Activated CD4-positive, alpha-beta T cell treated with anti-CD3 and anti-CD28 coated beads, Interleukin-10, Interleukin-2, amounts not matched to agents 100 ng/mL and 50 ng/mL, durations not matched to agents 16 hours and 8 hours (primary cell): ENCODE results near the gene RASGRF2.
A peak's percentile ranks its signal among the peaks of the same experiment; 100 is the strongest.
"Not testable (repeated sequence)": the region's sequence is repeated elsewhere in the genome, so short reads cannot be mapped to it uniquely, and the experiment has no call there.

ENCODE experiments used
- DNase-seq: peaks from one replicate; pipeline ENCODE4 v3.0.0-alpha.2; 2020

RASGRF2 gene

DNA sequence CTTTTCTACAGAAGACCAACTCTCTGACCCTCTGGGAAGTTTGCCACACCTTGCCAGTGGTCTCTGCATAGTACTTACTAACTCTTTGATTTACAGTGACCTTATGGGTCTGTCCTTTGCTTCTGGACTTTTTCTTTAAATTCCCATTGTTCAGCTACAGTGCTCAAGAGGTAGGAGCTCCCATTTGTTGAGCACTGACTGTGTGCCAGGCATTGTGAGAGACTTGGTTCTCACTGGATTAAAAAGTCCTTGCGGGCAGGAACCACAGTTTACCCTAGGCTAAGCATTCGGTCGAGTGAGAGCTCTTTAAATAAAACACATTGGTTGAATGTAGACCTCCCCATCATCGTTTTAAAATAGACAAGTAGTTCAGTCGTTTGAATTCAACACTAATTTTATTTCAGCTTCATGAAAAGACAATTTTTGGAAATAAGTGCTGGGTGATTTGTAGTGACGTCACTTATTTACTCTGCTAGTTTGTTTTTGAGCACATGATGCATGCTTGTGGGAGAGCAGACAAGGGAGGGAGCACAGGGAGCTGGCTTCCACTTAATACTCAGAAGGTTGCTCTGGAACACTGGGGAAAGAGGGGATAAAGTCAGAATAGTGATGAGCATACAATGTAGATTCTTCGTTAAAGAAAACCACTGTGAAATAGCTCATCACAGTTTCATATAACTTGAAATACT is 27.1 kb downstream of the RASGRF2 start:
- no peak for DNase-seq

DNA sequence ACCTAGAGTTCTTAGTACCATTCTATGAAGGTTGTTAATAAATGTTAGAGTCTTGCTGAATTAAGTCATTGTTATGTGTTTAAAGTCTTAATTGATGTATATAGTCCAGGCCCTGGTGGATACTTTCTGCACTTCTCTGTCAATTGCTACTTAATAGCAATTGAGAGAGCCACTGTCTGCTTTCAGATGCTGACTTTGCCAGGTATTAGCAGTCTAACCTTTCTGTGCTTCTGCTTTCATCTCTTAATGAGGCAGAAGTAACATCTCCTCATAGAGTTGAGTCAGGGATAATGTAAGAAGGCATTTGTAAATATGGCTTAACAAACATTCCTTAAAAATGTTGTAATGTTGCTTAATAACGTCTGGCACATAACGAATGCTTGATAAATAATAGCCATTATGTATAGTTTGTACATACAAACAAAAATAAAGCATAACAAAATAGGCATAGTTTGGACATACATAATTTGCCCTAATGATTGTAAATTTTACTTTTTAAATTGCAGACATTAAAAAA is 28.3 kb downstream of the RASGRF2 start:
- DNase-seq, result no peak

GRCh38 chr5:80989883-80990282 is 29.7 kb downstream of the RASGRF2 start:
- no peak for DNase-seq

DNA sequence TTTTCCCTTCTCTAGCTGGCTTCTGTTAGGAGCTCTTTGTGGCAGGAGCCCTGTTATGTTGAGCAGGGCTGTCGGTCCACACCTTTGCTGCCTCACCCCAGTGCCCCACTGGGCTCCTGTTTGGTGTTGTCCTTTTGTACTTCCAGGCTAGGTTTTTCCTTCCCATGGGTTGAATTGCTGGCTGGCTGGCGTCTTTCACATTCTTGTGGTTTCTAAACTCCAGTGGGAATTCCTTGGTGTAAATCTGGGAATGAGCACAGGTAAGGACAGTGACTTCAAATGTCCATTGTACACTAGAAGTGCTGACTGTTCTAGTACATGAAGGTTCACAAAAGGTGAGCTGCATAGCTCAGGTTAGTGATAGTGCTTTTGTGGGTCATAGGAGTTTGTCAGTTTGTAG is 30.4 kb downstream of the RASGRF2 start:
- DNase-seq, result no peak

- no peak for DNase-seq
These were observed 30.8 kb downstream of the RASGRF2 start for GRCh38 chr5:80990971-80991370.

DNA sequence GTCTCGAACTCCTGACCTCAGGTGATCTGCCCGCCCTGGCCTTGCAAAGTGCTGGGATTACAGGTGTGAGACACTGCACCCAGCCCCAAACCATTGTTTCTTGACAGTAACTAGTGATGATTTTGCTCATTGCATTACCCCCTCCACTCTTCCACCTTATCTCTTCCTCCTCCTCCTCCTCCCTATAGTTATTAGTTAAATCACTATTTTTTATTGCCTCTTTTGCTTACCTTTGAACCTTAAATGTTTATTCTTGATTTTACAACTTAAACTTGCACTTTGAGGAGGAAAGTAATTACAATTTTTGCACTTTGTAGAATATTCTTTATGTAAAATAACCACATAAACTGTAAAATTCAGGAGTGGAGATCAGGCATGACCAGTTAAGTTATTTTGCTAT is 35.7 kb downstream of the RASGRF2 start:
- DNase-seq, result no peak

GRCh38 chr5:80998590-80998979 is 38.4 kb downstream of the RASGRF2 start:
- DNase-seq, result no peak

DNA sequence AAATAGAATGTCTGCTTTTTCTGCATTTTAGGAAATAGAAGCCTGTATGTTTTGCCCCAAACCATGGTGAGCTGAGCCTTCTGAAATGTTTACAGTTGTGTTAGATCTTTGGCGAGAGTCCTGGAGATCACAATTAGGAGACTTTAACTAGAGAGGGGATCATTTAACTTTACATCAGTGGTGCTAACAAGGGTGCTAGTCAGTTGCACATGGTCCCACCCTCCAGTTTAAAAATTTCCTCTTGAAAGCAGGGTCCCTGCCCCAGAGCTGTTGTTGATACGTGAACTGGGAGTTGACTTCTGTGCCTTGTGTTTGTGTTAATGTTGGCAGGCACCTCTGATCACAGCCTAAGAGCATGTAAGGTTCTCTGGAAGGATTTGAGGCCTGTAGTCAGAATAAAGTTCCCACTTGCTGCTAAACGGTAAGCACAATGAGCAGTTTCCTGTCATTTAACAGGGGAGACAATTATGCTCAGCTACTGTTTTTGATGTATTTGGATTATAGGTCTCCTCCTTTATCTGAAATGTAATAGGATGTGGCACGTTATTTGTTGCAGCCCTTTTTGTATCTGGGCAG is 43.7 kb downstream of the RASGRF2 start:
- no peak for DNase-seq

DNA sequence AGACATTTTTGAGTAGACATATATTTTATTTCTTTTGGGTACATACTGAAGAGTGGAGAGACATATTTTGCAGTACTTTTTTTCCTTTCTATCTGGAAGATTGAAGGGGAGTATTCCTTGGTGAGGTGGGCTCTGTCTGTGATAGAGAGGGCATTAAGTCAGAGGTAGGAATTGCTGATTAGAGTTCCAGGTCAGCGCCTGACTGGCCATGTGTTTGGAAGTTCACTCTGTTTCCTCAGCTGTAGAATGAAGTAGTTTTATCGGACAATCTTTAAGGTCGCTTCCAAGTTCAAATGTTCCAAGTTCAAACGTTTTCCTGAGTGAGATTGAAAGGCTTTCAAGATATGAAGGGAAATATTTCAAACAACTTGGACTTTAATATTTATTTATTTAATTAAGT is 45.5 kb downstream of the RASGRF2 start:
- no peak for DNase-seq

DNA sequence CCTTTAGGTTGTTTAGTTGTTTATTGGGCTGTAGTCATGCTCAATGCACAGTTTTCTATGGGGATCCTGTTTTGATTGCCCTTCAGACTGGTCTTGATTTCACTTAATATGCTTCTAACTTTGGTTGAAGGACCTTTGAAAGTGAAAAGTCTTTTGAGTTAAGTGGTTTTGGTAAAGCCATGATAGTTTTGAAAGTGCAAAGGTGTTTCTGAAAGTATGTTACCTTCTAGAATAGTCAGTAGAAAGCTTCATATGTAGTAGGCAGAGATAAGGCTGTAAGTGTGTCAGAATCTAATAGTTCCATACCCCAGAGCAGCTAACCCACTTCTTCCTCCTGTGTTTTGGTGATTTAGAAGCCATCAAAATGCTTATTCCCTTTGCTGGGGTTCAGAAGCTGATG is 46.1 kb downstream of the RASGRF2 start:
- no peak for DNase-seq

DNA sequence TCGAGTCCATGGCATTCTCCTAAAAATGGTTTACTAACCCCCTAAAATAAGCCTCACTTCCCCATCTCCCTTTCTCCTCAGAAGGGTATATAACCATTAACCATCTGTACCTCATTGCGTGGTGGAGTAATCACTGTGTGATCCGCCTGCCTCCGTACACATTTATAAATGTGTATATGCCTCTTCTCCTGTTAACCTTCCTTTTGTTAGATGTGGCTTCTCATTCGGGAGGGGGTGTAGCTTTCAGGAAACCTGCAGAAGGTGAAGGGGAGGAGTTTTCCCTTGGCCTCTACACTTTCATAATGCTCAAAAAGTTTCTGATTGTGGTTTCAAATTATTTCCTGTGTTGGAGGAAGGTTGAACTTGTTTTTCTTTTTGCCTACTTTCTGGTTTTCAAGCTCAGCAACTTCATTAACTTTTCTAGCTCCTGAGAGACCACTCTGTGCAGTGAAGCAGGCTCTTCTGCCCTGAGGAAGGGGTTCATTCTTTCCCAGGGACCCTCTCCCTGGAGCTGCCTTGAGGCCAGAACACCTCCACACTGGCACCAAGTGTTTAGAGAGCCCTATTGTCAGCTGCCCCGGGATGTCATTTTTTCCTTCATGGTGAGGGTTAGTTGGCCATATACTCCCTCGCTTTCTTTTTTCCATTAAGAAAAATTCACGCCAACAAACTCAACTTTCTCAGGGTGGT is 46.9 kb downstream of the RASGRF2 start:
- peak; percentile 78 for DNase-seq

DNA sequence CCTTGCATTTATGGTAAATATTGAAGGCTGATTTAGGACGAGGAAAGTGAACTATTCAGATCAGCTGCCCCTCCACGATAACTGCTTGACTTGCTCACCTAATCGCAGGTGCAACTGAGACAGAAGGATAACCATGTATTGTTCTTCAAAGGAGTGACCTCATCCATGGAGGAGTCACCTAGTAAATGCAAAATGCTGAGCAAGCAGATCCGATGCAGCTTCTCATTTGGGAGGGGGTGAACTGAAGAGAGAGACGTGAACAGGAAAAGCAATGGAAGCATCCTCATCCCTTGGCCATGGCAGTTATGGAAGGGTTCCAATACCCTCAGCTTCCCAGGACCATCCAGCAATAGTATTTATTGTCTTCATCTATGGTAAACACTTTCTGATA is 47.5 kb downstream of the RASGRF2 start:
- peak; percentile 41 for DNase-seq

DNA sequence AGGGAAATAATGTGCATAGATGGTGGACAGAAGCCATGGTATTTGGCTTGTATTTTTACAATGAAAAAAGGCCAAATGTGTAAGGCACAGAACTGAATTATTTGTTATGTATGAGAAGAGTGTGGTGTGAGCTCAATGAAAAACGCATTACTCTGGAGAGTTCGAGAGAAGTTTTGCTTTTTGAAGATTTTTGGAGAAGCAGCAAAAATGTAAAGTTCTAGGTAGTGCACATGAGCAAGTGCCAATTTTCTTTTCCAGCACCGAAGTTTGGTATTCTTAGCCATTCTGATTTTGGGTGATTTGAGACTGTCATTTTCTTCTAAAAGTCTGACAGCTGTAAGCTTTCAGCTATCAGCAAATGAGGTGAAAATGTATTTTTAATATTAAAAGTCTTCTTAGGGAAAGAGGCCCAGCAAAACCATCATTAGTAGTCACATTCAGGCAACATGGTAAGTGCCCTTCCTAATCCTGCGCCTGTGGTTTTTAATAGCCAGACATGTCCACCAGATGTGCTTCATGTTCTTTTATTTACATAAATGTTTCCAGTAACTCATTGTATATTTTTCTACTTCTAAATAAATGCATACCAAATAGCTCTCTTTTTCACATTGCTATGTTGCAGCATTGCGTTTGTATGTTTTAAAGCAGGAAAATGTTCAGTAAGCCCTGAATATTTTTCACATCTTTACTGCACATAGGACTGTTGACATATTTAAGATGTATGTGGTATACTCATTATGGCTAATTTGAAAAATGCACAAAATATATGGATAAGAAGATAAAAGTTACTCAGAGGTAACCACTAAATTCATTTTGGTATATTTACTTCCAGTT is 50.4 kb downstream of the RASGRF2 start:
- no peak for DNase-seq

GRCh38 chr5:81014348-81014747 is 54.2 kb downstream of the RASGRF2 start:
- no peak for DNase-seq

DNA sequence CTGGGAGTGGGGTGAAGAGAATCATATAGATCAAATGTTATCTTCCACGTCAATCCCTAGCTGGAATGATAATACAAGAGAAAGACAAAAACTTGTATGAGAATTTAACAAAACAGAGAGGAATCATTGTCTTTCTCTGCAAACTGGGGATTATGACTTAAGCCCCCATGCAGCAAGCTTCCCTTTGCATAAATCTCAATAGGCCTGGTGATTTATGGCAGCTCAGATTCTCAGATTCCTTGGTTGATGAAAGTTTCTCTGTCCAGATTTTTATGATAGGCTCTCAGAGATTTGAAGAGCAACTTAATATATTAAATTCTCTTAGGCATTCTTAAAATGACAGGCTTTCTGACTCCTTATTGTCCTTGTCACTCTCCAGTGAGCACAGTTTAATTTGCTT is 56.0 kb downstream of the RASGRF2 start:
- DNase-seq, result no peak

DNA sequence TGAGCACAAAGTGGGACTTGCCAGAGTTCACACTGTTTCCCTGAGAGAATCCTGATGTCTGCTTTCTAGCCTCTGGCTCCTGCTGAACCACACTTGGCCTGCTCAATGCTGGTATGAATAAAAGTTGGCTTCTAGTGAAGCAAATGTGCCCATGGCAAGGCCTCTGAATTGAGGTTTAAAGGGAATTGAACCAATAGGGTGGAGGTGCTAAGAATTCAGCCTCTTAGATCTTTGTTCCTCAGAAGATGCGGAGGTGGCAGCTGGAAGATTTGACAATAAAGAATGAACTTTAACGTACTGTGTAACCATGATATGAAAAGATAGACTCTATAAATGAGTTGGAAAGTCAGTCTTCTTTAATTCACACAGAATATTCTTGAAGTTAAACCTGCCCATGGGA is 57.2 kb downstream of the RASGRF2 start:
- no peak for DNase-seq

GRCh38 chr5:81018608-81019007 is 58.4 kb downstream of the RASGRF2 start:
- DNase-seq, result not testable (repeated sequence)

GRCh38 chr5:81019748-81020147 is 59.6 kb downstream of the RASGRF2 start:
- no peak for DNase-seq

GRCh38 chr5:81020478-81021167 is 60.5 kb downstream of the RASGRF2 start:
- no peak for DNase-seq

- DNase-seq, result no peak
These were observed 61.3 kb downstream of the RASGRF2 start for GRCh38 chr5:81021486-81021885.

DNA sequence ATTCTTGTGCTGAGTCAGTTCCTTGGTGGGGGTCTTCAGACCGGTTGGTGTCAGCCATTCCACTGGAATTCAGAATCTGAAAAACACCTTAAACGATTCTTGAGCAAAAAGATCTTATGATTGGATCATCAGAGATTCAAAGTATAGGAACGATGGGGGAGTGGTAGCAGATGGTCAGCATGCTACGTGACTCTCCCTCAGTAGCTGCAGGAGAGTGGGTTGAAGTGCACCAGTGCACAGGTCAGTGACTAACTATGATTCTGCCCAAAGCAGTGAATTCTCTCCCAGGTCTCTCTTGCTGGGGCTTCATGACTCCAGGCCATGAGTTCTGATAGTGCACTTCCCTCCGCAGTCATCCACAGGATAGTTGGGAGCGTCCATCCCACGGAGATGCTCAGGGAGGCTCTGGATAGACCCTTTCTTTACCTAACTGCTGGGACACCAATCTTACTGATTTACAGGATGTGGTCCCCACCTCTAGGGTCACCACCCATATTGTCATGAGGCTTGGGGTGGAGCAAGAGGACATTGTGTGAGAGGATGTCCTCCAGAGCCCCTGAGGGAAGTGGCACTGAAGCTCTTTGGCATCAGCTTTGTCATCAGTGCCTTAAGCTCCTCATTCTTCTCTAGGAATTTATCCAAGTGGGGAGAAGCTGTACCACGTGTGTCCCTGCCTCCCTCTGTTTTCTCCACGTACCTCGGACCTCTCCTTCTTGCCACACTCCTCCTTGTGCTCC is 62.0 kb downstream of the RASGRF2 start:
- no peak for DNase-seq

- no peak for DNase-seq
These were observed 62.5 kb downstream of the RASGRF2 start for GRCh38 chr5:81022688-81023084.
